Natural killer cell (primary cell): ENCODE measurements around the gene SPEF1. TPM values are rescaled to one million over a fixed set of nuclear protein-coding genes. Genes with fewer than 3 reads are reported as not detected.

ENCODE experiments used
- ATAC-seq, 3 donors: fragments of 150-1000 bp in 2 of 3; fragments of 200-7000 bp in 1 of 3; cut with Tn5 transposase; 1 replicate in 1 of 3; 2 replicates in 2 of 3; pipeline ENCODE4 v1.10.0; 2021; ENCODE audit warnings: mild to moderate bottlenecking in 2 of 3, moderate library complexity in 2 of 3
- DNase-seq, 2 donors: peaks; one replicate each; pipeline versions ENCODE4 v3.0.0 to v3.0.0-alpha.2; 2013 to 2021; ENCODE audit warnings: mixed read lengths in 1 of 2
- H3K27ac ChIP-seq: one replicate; pipeline ENCODE4 v1.5.1; 2013; ENCODE audit warnings: mild to moderate bottlenecking, low read length
- H3K27me3 ChIP-seq: one replicate; pipeline ENCODE4 v1.6.1; 2013; ENCODE audit warnings: low read length; ENCODE audit not compliant: control insufficient read depth, insufficient read depth
- H3K36me3 ChIP-seq: one replicate; pipeline ENCODE4 v1.6.1; 2013; ENCODE audit warnings: low read length; ENCODE audit not compliant: control insufficient read depth, insufficient read depth
- H3K4me1 ChIP-seq: one replicate; pipeline ENCODE4 v1.6.1; 2013; ENCODE audit warnings: low read length; ENCODE audit not compliant: control insufficient read depth, insufficient read depth
- H3K4me3 ChIP-seq: one replicate; pipeline ENCODE4 v1.5.1; 2013; ENCODE audit warnings: low read length
- H3K9me3 ChIP-seq: one replicate; pipeline ENCODE4 v1.6.1; 2013; ENCODE audit warnings: low read length; ENCODE audit not compliant: control insufficient read depth, insufficient read depth
- H3K27ac Mint-ChIP-seq, 2 donors: one replicate each; pipeline ENCODE4 v1.8.0; 2022; ENCODE audit warnings: mild to moderate bottlenecking in 2 of 2, mixed read lengths in 2 of 2, moderate library complexity in 1 of 2
- H3K27me3 Mint-ChIP-seq, 2 donors: one replicate each; pipeline ENCODE4 v1.8.0; 2022; ENCODE audit warnings: low read depth in 2 of 2, mixed read lengths in 2 of 2
- H3K36me3 Mint-ChIP-seq: one replicate; pipeline ENCODE4 v1.8.0; 2022; ENCODE audit warnings: mixed read lengths
- H3K4me1 Mint-ChIP-seq, 2 donors: one replicate each; pipeline ENCODE4 v1.8.0; 2022; ENCODE audit warnings: mixed read lengths in 2 of 2
- H3K4me3 Mint-ChIP-seq: one replicate; pipeline ENCODE4 v1.8.0; 2022; ENCODE audit warnings: mild to moderate bottlenecking, moderate library complexity, mixed read lengths
- H3K9me3 Mint-ChIP-seq, 2 donors: one replicate each; pipeline ENCODE4 v1.8.0; 2022; ENCODE audit warnings: mixed read lengths in 2 of 2
- CTCF ChIP-seq: fragments of 200-600 bp; IDR thresholded peaks from one replicate; pipeline ENCODE4 v1.8.0; 2022; ENCODE audit warnings: antibody characterized with exemption
- WGBS: methylation state at CpG from one replicate; pipeline ENCODE4 v1.1.7; 2013; ENCODE audit warnings: missing lambda C conversion rate; ENCODE audit not compliant: insufficient coverage; 5-methylcytosine and 5-hydroxymethylcytosine counted together
- intact Hi-C: fragments of 100-400 bp; cut with micrococcal nuclease; formaldehyde crosslinking; loops from one replicate; pipeline ENCODE4 v1.14.2; 2022
- total RNA-seq, 4 donors: library from RNA; stranded (reverse); fragments of 120-200 nt in 1 of 4; gene quantifications; one replicate each; pipeline versions ENCODE4 v1.2.3 to v1.2.4, GENCODE V29; 2013 to 2022

The SPEF1 gene
- total RNA-seq, 3 donors from 2014 or later (not counting 1 experiment from before 2014, with no cell fraction given), result 0.23 TPM; not detected in 2

GRCh38 chr20:3811467-3812258 lies 30.4 kb upstream of the SPEF1 start:
- Mint-ChIP-seq H3K4me3 (peak overlapping the region; percentile 94), H3K27me3 (no peaks in the 10 kb centered on the region), H3K4me1 (peaks cover 60 to 74% of the 10 kb centered on the region in 2 donors), H3K36me3 (no peaks in the 10 kb centered on the region), H3K9me3 (no peaks in the 10 kb centered on the region), H3K27ac (peak overlapping the region; percentile 95 to 99)
- peak; percentile 79 to 97 for DNase-seq
- no peak for TF ChIP-seq CTCF
- H3K4me3 ChIP-seq, result peak overlapping the region; percentile 52
- H3K9me3 ChIP-seq, result no peaks in the 10 kb centered on the region
- H3K27me3 ChIP-seq, result no peaks in the 10 kb centered on the region
- peaks cover 89% of the 10 kb centered on the region for H3K4me1 ChIP-seq
- H3K36me3 ChIP-seq, result peaks cover 3% of the 10 kb centered on the region
- ATAC-seq, result peak; percentile 81 to 89 (median 85)
- intact Hi-C loops, result loop anchor here (1.0 kb wide), 2 partner anchors 9 to 16 kb away; partner anchors contain the start of gene AP5S1
- 11% methylated on average over 19 of the region's 20 CpGs for WGBS
- H3K27ac ChIP-seq, result peak overlapping the region; percentile 94

DNA sequence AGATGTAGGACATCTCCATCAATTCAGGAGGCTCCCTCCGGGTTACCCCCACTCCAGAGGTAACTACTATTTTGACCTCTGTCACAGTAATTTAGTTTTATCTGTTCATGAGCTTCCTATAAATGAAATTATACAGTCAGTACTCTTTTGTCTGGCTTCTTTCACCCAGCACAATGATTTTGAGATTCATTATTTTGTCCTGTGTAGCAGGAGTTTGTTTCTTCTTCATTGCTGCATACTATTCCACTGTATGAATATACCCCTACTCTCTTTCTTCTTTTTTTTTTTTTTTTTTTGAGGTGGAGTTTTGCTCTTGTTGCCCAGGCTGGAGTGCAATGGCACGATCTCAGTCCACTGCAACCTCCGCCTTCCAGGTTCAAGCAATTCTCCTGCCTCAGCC lies 27.3 kb upstream of the SPEF1 start:
- Mint-ChIP-seq H3K27ac (no peak overlapping the region), H3K4me1 (peaks cover 48 to 70% of the 10 kb centered on the region in 2 donors), H3K27me3 (no peaks in the 10 kb centered on the region), H3K36me3 (peaks cover 8% of the 10 kb centered on the region), H3K9me3 (no peaks in the 10 kb centered on the region), H3K4me3 (no peak overlapping the region)
- intact Hi-C loops, result no loop called here
- DNase-seq (no peak), ATAC-seq (no peak)
- WGBS, result 95% methylated on average over 2 of the region's 3 CpGs
- H3K27me3 ChIP-seq, result no peaks in the 10 kb centered on the region
- peaks cover 31% of the 10 kb centered on the region for H3K36me3 ChIP-seq
- TF ChIP-seq CTCF, result no peak
- H3K4me1 ChIP-seq, result peaks cover 83% of the 10 kb centered on the region
- no peak overlapping the region for H3K4me3 ChIP-seq
- no peak overlapping the region for H3K27ac ChIP-seq
- H3K9me3 ChIP-seq, result no peaks in the 10 kb centered on the region

DNA sequence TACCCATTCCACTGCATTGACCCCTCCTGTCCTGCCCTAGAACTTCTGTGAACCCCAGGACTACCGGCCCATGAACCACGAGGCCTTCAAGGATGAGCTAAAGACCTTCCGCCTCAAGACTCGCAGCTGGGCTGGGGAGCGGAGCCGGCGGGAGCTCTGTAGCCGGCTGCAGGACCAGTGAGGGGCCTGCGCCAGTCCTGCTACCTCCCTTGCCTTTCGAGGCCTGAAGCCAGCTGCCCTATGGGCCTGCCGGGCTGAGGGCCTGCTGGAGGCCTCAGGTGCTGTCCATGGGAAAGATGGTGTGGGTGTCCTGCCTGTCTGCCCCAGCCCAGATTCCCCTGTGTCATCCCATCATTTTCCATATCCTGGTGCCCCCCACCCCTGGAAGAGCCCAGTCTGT lies 23.5 kb upstream of the SPEF1 start:
- no peaks in the 10 kb centered on the region for H3K9me3 Mint-ChIP-seq
- 96% methylated on average over 11 of the region's 11 CpGs for WGBS
- H3K27ac ChIP-seq, result no peak overlapping the region

More for the DNA sequence above, 23.5 kb upstream of the SPEF1 start:
- no peaks in the 10 kb centered on the region for H3K9me3 ChIP-seq
- H3K27me3 ChIP-seq, result no peaks in the 10 kb centered on the region
- DNase-seq (no peak), ATAC-seq (no peak)
- peaks cover 69% of the 10 kb centered on the region for H3K36me3 ChIP-seq
- TF ChIP-seq CTCF, result no peak
- Mint-ChIP-seq H3K36me3 (peaks cover 19% of the 10 kb centered on the region), H3K27me3 (no peaks in the 10 kb centered on the region), H3K4me3 (no peak overlapping the region), H3K27ac (peak overlapping the region; percentile 52 to 81), H3K4me1 (peaks cover 19 to 53% of the 10 kb centered on the region in 2 donors)
- no peak overlapping the region for H3K4me3 ChIP-seq
- H3K4me1 ChIP-seq, result peaks cover 82% of the 10 kb centered on the region
- intact Hi-C loops, result no loop called here
